MM.1S (cell line): ENCODE measurements around the gene TOB1.

Experiments
- DNase-seq: peaks from one replicate; pipeline ENCODE4 v3.0.0-alpha.2; 2015
- H2AFZ ChIP-seq: fragments of 300-600 bp; sonication (generic); 2 replicates; pipeline ENCODE4 v1.6.0; 2016; ENCODE audit warnings: antibody characterized with exemption, low read length
- H3F3A ChIP-seq: fragments of 300-600 bp; sonication (generic); 2 replicates; pipeline ENCODE4 v1.6.1; 2016; ENCODE audit warnings: mild to moderate bottlenecking, antibody characterized with exemption, low read length, moderate library complexity, mixed read lengths; ENCODE audit not compliant: insufficient read depth
- H3K27ac ChIP-seq: fragments of 300-600 bp; sonication (generic); 2 replicates; pipeline ENCODE4 v1.5.1; 2016; ENCODE audit warnings: mild to moderate bottlenecking, low read length
- H3K27me3 ChIP-seq: fragments of 300-600 bp; sonication (generic); replicated peaks from 2 replicates; pipeline ENCODE4 v1.6.0; 2016; ENCODE audit warnings: low read length; ENCODE audit not compliant: insufficient read depth
- H3K36me3 ChIP-seq: fragments of 300-600 bp; sonication (generic); replicated peaks from 2 replicates; pipeline ENCODE4 v1.6.1; 2016; ENCODE audit warnings: mild to moderate bottlenecking, low read length, mixed read lengths; ENCODE audit not compliant: insufficient read depth
- H3K4me1 ChIP-seq: fragments of 300-600 bp; sonication (generic); 2 replicates; pipeline ENCODE4 v1.6.1; 2016; ENCODE audit warnings: low read length, mixed read lengths
- H3K4me2 ChIP-seq: fragments of 300-600 bp; sonication (generic); 2 replicates; pipeline ENCODE4 v1.6.0; 2016; ENCODE audit warnings: low read depth, low read length
- H3K4me3 ChIP-seq: fragments of 300-600 bp; sonication (generic); 2 replicates; pipeline ENCODE4 v1.5.1; 2016; ENCODE audit warnings: low read length, mixed read lengths
- H3K79me2 ChIP-seq: fragments of 300-600 bp; sonication (generic); 2 replicates; pipeline ENCODE4 v1.6.1; 2016; ENCODE audit warnings: mixed run types, low read length, mixed read lengths
- H3K9ac ChIP-seq: fragments of 300-600 bp; sonication (generic); 2 replicates; pipeline ENCODE4 v1.6.1; 2016; ENCODE audit warnings: low read length, mixed read lengths
- H3K9me2 ChIP-seq: fragments of 300-600 bp; sonication (generic); replicated peaks from 2 replicates; pipeline ENCODE4 v1.6.1; 2016; ENCODE audit warnings: mild to moderate bottlenecking, low read length, mixed read lengths; ENCODE audit not compliant: insufficient read depth
- H3K9me3 ChIP-seq: fragments of 300-600 bp; sonication (generic); replicated peaks from 2 replicates; pipeline ENCODE4 v1.6.1; 2016; ENCODE audit warnings: mild to moderate bottlenecking, low read length, mixed read lengths; ENCODE audit not compliant: insufficient read depth
- H4K20me1 ChIP-seq: fragments of 300-600 bp; sonication (generic); 2 replicates; pipeline ENCODE4 v1.6.1; 2016; ENCODE audit warnings: mild to moderate bottlenecking, low read length, moderate library complexity, mixed read lengths; ENCODE audit not compliant: insufficient read depth
- EZH2 ChIP-seq: fragments of 300-600 bp; sonication (generic); optimal IDR thresholded peaks from 2 replicates; pipeline ENCODE3; 2017; ENCODE audit warnings: low read depth, mild to moderate bottlenecking, antibody characterized with exemption, low read length, mixed read lengths
- EZH2phosphoT487 ChIP-seq: fragments of 300-600 bp; sonication (generic); IDR thresholded peaks from 2 replicates; pipeline ENCODE4 v1.6.1; 2018; ENCODE audit warnings: antibody characterized with exemption, low read length
- TF ChIP-seq, protein P1 (sequence below): fragments of 300-600 bp; sonication (generic); IDR thresholded peaks from 2 replicates; pipeline ENCODE4 v1.5.1; 2016; ENCODE audit warnings: antibody characterized with exemption, low read length, mixed read lengths

TOB1 gene

DNA sequence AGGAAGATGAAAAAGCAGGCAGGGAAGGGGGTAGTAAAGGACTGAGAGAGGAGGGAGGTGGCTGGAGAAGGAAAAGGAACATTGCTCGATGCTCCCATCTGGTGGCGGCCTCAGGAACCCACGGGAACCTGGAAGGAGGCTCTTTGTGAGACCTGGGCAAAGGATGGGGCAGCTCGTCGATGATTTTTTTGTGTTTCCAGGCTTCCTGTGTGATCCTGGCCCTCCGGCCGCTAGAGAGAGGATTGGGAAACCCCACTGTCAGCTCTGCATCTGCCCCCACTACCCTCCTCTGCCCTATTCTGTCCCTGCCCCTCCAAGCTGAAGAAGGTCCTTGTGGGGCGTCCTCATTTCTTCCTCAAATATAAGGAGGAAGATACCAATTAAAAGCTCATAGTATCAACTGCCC, 24.2 kb downstream of the TOB1 start:
- H3K4me1 ChIP-seq: no peaks in the 10 kb centered on the region
- TF ChIP-seq, protein P1, sequence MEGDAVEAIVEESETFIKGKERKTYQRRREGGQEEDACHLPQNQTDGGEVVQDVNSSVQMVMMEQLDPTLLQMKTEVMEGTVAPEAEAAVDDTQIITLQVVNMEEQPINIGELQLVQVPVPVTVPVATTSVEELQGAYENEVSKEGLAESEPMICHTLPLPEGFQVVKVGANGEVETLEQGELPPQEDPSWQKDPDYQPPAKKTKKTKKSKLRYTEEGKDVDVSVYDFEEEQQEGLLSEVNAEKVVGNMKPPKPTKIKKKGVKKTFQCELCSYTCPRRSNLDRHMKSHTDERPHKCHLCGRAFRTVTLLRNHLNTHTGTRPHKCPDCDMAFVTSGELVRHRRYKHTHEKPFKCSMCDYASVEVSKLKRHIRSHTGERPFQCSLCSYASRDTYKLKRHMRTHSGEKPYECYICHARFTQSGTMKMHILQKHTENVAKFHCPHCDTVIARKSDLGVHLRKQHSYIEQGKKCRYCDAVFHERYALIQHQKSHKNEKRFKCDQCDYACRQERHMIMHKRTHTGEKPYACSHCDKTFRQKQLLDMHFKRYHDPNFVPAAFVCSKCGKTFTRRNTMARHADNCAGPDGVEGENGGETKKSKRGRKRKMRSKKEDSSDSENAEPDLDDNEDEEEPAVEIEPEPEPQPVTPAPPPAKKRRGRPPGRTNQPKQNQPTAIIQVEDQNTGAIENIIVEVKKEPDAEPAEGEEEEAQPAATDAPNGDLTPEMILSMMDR: peak; percentile 81
- no peak for TF ChIP-seq EZH2phosphoT487
- no peak for TF ChIP-seq EZH2
- no peaks in the 10 kb centered on the region for H3K36me3 ChIP-seq
- no peaks in the 10 kb centered on the region for H3K79me2 ChIP-seq
- no peaks in the 10 kb centered on the region for H3K9me2 ChIP-seq
- no peak overlapping the region for H3K9ac ChIP-seq
- no peaks in the 10 kb centered on the region for H3K9me3 ChIP-seq
- H3K27me3 ChIP-seq: no peaks in the 10 kb centered on the region
- DNase-seq: peak; percentile 58
- no peak overlapping the region for H3K4me3 ChIP-seq
- no peak overlapping the region for H3K27ac ChIP-seq
- no peaks in the 10 kb centered on the region for H3F3A ChIP-seq
- no peak overlapping the region for H2AFZ ChIP-seq
- H4K20me1 ChIP-seq: no peaks in the 10 kb centered on the region
- no peak overlapping the region for H3K4me2 ChIP-seq

DNA sequence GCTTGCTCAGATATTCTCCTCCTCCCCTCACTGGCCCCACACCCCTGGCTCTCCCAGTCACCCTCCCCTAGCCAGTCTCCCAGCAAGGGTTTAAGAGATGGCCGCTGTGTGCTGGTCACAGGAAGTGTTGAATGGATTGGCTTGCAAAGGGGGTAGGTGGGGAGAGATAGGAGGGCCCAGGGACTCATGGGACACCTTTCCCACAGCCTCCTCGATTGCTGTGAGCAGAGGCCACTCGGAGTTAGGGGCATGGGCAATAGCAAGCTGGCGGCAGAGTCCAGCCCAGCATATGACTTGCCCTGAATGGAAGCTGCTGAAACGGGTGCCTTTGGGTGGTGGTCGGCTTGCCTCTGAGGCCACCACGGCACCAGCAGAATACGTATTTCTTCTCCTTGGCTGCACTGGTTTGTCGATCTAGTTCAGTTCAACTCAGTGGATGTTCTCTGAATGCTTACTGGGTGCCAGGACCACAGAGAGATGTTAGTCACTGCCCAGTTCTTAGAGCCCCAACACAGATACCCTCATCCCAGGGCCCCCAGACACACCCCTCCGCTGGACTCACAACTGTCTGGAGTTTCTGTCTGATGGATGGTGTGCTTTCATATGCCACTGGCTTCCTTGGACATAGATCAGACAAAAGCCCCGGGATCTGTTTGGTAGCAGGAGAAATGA, 24.7 kb downstream of the TOB1 start:
- Histone ChIP-seq H3K27ac (no peak overlapping the region), H3K4me1 (no peaks in the 10 kb centered on the region), H2AFZ (no peak overlapping the region), H3K9ac (no peak overlapping the region), H3K9me2 (no peaks in the 10 kb centered on the region), H3K79me2 (no peaks in the 10 kb centered on the region), H4K20me1 (no peaks in the 10 kb centered on the region), H3K36me3 (no peaks in the 10 kb centered on the region), H3K4me3 (no peak overlapping the region), H3K27me3 (no peaks in the 10 kb centered on the region), H3K9me3 (no peaks in the 10 kb centered on the region), H3F3A (no peaks in the 10 kb centered on the region), H3K4me2 (no peak overlapping the region)
- DNase-seq: no peak
- TF ChIP-seq EZH2phosphoT487: no peak
- TF ChIP-seq EZH2: no peak
- TF ChIP-seq, protein P1: no peak

DNA sequence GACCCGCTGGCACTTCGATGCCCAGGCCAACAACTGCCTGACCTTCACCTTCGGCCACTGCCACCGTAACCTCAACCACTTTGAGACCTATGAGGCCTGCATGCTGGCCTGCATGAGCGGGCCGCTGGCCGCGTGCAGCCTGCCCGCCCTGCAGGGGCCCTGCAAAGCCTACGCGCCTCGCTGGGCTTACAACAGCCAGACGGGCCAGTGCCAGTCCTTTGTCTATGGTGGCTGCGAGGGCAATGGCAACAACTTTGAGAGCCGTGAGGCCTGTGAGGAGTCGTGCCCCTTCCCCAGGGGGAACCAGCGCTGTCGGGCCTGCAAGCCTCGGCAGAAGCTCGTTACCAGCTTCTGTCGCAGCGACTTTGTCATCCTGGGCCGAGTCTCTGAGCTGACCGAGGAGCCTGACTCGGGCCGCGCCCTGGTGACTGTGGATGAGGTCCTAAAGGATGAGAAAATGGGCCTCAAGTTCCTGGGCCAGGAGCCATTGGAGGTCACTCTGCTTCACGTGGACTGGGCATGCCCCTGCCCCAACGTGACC, 25.8 kb downstream of the TOB1 start:
- Histone ChIP-seq H3F3A (no peaks in the 10 kb centered on the region), H3K4me1 (no peaks in the 10 kb centered on the region), H3K4me3 (no peak overlapping the region), H3K9me3 (no peaks in the 10 kb centered on the region), H3K4me2 (no peak overlapping the region), H3K9me2 (no peaks in the 10 kb centered on the region), H3K9ac (no peak overlapping the region), H3K36me3 (no peaks in the 10 kb centered on the region), H2AFZ (no peak overlapping the region), H4K20me1 (no peaks in the 10 kb centered on the region), H3K27ac (no peak overlapping the region), H3K79me2 (no peaks in the 10 kb centered on the region), H3K27me3 (no peaks in the 10 kb centered on the region)
- DNase-seq: no peak
- TF ChIP-seq EZH2phosphoT487 (no peak), EZH2 (no peak)
- TF ChIP-seq, protein P1: no peak
